Measurements from ENCODE around the gene ATP6V1F. TPM values are rescaled to one million over a fixed set of nuclear protein-coding genes. Genes with fewer than 3 reads are reported as not detected.

The ATP6V1F gene
- total RNA-seq, 1 experiment from 2014 or later = 169 TPM

DNA sequence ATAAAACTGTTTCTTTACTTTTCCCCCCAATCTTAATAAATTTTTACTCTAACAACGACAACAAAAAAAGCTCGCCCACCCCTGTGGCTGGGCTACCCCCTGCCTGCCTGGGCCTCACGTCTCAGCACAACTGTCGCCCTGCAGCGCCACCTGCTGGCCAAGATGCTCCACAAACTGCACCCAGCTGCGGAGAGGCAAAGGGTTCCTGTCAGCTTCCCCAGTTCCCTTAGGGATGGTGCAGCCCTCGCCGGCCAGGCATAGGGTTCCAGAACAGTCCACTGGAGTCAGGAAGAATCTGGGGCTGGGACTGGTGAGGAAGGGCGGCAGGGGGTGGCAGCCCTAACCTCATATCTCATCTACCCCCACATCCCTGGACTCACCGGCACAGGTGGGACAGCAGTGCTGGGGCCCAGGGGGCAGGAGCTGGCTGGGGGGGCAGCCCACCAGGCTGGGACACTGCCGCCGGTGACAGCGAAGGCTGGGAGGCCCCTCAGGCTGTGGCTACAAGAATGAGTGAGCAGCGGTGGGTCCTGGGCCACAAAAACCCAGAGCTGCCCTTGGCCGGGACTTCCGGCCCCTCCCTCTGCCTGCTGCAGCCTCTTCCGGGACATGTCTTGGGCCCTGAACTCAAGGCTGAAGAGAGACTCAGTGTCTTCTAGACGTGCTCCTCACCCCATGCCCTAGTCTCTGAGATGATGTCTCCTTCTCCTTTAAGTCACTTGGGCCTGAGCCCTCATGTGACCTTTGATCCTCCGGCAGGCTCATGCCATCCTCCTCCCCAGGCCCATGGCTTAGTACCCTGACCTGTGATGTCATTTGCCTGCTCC, 21.2 kb downstream of the ATP6V1F start:
- H3K4me1 ChIP-seq (replicated peaks; ENCODE audit: insufficient read depth) = peaks cover 17% of the 10 kb centered on the region
- intact Hi-C loops (cut with micrococcal nuclease; ENCODE audit: unreplicated experiment) = loop anchor here (1.0 to 5.0 kb wide), 3 partner anchors 207 to 407 kb away; partner anchors contain the start of gene METTL2B
- H3K4me3 ChIP-seq = no peak overlapping the region
- no peaks in the 10 kb centered on the region for H3K9me3 ChIP-seq (ENCODE audit: insufficient read depth, low read depth)
- CTCF ChIA-PET = interaction anchor here (0.6 to 1.8 kb wide), 8 partner anchors 9 to 457 kb away, joined by 3 to 12 read pairs (median 4); partner anchors contain the start of gene ATP6V1F
- peaks cover 28% of the 10 kb centered on the region for H3F3A ChIP-seq (ENCODE audit: insufficient read depth, low read depth)
- H3K27ac ChIP-seq = no peak overlapping the region
- POLR2A ChIA-PET (ENCODE audit: unreplicated experiment) = interaction anchor here (0.6 kb wide), 1 partner anchor 54 kb away, joined by 3 read pairs; no protein-coding TSS in a partner anchor
- no TSS peak for BruUV-seq (replicated peaks)
- H2AFZ ChIP-seq = no peak overlapping the region
- peaks cover 11% of the 10 kb centered on the region; the same call in 1 of the 2 replicates for H3K79me2 ChIP-seq (ENCODE audit: low read depth)
- DNase-seq = peak in 1 of 2 experiments; percentile 84
- TF ChIP-seq, protein P1, sequence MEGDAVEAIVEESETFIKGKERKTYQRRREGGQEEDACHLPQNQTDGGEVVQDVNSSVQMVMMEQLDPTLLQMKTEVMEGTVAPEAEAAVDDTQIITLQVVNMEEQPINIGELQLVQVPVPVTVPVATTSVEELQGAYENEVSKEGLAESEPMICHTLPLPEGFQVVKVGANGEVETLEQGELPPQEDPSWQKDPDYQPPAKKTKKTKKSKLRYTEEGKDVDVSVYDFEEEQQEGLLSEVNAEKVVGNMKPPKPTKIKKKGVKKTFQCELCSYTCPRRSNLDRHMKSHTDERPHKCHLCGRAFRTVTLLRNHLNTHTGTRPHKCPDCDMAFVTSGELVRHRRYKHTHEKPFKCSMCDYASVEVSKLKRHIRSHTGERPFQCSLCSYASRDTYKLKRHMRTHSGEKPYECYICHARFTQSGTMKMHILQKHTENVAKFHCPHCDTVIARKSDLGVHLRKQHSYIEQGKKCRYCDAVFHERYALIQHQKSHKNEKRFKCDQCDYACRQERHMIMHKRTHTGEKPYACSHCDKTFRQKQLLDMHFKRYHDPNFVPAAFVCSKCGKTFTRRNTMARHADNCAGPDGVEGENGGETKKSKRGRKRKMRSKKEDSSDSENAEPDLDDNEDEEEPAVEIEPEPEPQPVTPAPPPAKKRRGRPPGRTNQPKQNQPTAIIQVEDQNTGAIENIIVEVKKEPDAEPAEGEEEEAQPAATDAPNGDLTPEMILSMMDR (conservative IDR thresholded peaks at IDR 0.05) = peak; percentile 96
- TF ChIP-seq EZH2 (IDR thresholded peaks at IDR 0.05; ENCODE audit: low read depth) = no peak
- no peak overlapping the region for H3K4me2 ChIP-seq
- H4K20me1 ChIP-seq (ENCODE audit: insufficient read depth) = no peaks in the 10 kb centered on the region
- H3K9me2 ChIP-seq (ENCODE audit: insufficient read depth) = no peaks in the 10 kb centered on the region
- H3K36me3 ChIP-seq (ENCODE audit: low read depth) = no peaks in the 10 kb centered on the region
- H3K27me3 ChIP-seq (ENCODE audit: insufficient read depth, low read depth) = no peaks in the 10 kb centered on the region

DNA sequence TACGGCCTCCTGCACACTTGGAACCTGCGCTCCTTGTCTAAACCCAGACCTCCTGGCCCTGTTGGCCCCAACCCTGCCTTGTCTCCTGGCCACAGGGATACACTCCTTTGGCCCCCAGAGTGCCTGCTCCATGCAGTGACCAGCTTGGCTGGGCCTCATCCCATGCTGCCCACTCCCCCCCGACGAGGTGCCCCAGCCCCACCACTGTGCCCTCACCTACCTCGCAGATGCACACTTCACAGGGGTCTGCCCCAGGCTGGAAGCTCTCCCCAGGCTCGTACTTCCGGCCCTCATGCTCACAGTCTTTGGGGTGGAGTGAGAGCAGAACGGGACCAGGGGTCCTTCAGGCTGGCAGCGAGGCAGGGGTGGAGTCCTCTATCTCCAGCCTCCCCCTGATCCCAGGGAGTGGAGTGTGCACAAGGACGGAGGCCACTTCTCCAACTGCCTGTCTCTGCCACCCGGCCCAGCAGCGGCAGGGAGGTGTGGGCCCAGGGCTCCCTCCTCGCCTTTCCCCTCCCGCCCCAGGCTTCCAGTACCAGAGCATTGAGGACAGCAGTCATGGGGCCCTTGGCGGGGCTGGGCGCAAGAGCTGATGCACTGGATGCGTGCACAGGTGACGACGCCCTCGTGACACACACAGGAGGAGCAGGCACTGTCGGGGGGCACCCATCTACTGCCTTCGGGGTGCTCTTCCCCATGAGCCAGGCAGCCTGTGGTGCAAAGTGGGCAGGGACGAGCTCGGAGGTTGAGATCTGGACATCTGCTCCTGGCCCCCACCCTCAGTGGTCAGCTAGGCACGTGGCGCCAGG, 22.1 kb downstream of the ATP6V1F start:
- BruUV-seq (replicated peaks) = no TSS peak
- POLR2A ChIA-PET (ENCODE audit: unreplicated experiment) = no interaction called here

More for the DNA sequence above, 22.1 kb downstream of the ATP6V1F start:
- CTCF ChIA-PET = interaction anchor here (0.6 kb wide), 2 partner anchors 51 to 160 kb away, joined by 3 to 4 read pairs; no protein-coding TSS in a partner anchor
- intact Hi-C loops (cut with micrococcal nuclease; ENCODE audit: unreplicated experiment) = loop anchor here (5.0 kb wide), 1 partner anchor 407 kb away; the partner anchor contains the start of gene METTL2B
- no peak for DNase-seq
- Histone ChIP-seq H3F3A (ENCODE audit: insufficient read depth, low read depth) (peaks cover 33% of the 10 kb centered on the region), H3K27me3 (ENCODE audit: insufficient read depth, low read depth) (no peaks in the 10 kb centered on the region), H3K4me3 (no peak overlapping the region), H3K9me2 (ENCODE audit: insufficient read depth) (no peaks in the 10 kb centered on the region), H2AFZ (no peak overlapping the region), H3K79me2 (ENCODE audit: low read depth) (peaks cover 11% of the 10 kb centered on the region; the same call in 1 of the 2 replicates), H3K4me2 (no peak overlapping the region), H3K36me3 (ENCODE audit: low read depth) (no peaks in the 10 kb centered on the region), H4K20me1 (ENCODE audit: insufficient read depth) (no peaks in the 10 kb centered on the region), H3K9me3 (ENCODE audit: insufficient read depth, low read depth) (no peaks in the 10 kb centered on the region), H3K27ac (no peak overlapping the region), H3K4me1 (replicated peaks; ENCODE audit: insufficient read depth) (peaks cover 25% of the 10 kb centered on the region)
- TF ChIP-seq, protein P1 (conservative IDR thresholded peaks at IDR 0.05) = no peak
- no peak for TF ChIP-seq EZH2 (IDR thresholded peaks at IDR 0.05; ENCODE audit: low read depth)

Measured in PC-9 (cell line).